AG04449 (cell line): Measurements from ENCODE around the gene CACNA2D4.

Source experiments
- CTCF ChIA-PET: fragments of 350-600 bp; formaldehyde crosslinking; extraction: SDS; loops from one replicate; lab custom pipeline; 2021; ENCODE audit warnings: antibody characterized with exemption; lab: Yijun Ruan, JAX
- POLR2A ChIA-PET: fragments of 400-600, 350-600 bp; formaldehyde crosslinking; extraction: SDS; loops from one replicate; lab custom pipeline; 2020; ENCODE audit warnings: antibody characterized with exemption, inconsistent platforms; lab: Yijun Ruan, JAX
- DNase-seq: peaks from one replicate; pipeline ENCODE4 v3.0.0-alpha.2; 2010; ENCODE audit warnings: low read depth, low spot score
- H3K4me3 ChIP-seq: 2 replicates; pipeline ENCODE4 v1.5.1; 2011; ENCODE audit warnings: low read depth, mild to moderate bottlenecking, control low read depth, low read length
- CTCF ChIP-seq: IDR thresholded peaks from one replicate; pipeline ENCODE4 v1.5.1; 2011; ENCODE audit warnings: mild to moderate bottlenecking, moderate library complexity, low read length, control low read depth, inconsistent platforms; ENCODE audit not compliant: insufficient read depth; ENCODE audit errors: missing control alignments

The CACNA2D4 gene

GRCh38 chr12:1864456-1864855 is 54.0 kb downstream of the CACNA2D4 start:
- no peak for DNase-seq
- CTCF ChIA-PET, result no interaction called here
- POLR2A ChIA-PET, result no interaction called here
- no peak overlapping the region for H3K4me3 ChIP-seq
- TF ChIP-seq CTCF, result no peak

GRCh38 chr12:1863823-1864222 is 54.6 kb downstream of the CACNA2D4 start:
- CTCF ChIA-PET, result no interaction called here

GRCh38 chr12:1862973-1863372 is 55.5 kb downstream of the CACNA2D4 start:
- ChIA-PET CTCF (interaction anchor here (2.1 kb wide), 1 partner anchor 77 kb away, joined by 11 read pairs; no protein-coding TSS in a partner anchor), POLR2A (no interaction called here)
- DNase-seq, result no peak

More at GRCh38 chr12:1863823-1864222, 54.6 kb downstream of the CACNA2D4 start:
- no peak for DNase-seq
- POLR2A ChIA-PET, result no interaction called here
- H3K4me3 ChIP-seq, result no peak overlapping the region
- TF ChIP-seq CTCF, result no peak

GRCh38 chr12:1859643-1860042 is 58.8 kb downstream of the CACNA2D4 start:
- no peak for TF ChIP-seq CTCF
- ChIA-PET CTCF (no interaction called here), POLR2A (no interaction called here)
- DNase-seq, result no peak
- no peak overlapping the region for H3K4me3 ChIP-seq

More at GRCh38 chr12:1862973-1863372, 55.5 kb downstream of the CACNA2D4 start:
- no peak for TF ChIP-seq CTCF
- H3K4me3 ChIP-seq, result no peak overlapping the region

- ChIA-PET POLR2A (no interaction called here), CTCF (no interaction called here)
- DNase-seq, result no peak
- TF ChIP-seq CTCF, result no peak
- H3K4me3 ChIP-seq, result no peak overlapping the region
Observed at GRCh38 chr12:1858456-1858855, 60.0 kb downstream of the CACNA2D4 start.

GRCh38 chr12:1857821-1858220 is 60.6 kb downstream of the CACNA2D4 start:
- no peak for DNase-seq
- no peak overlapping the region for H3K4me3 ChIP-seq
- ChIA-PET POLR2A (no interaction called here), CTCF (no interaction called here)
- no peak for TF ChIP-seq CTCF
